ENCODE data around the gene OR5K3.

OR5K3 gene

DNA sequence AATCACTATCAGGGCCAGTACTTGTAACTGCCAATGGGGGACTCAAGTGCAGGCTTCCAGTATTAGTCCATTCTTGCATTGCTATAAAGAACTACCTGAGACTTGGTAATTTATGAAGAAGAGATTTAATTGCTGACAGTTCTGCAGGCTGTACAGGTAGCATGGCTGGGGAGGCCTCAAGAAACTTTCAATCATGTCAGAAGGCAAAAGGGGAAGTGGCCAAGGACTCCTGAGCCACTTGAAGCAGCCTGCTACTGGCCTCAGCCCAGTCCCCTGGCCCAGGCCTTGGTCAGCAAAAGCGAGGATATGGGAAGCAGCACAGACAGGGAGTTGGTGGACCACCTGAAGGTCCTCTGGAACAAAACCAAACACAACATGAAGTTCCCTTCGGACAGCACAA lies 43.3 kb downstream of the OR5K3 start:
- DNase-seq (ENCODE audit: low read depth), result no peak

DNA sequence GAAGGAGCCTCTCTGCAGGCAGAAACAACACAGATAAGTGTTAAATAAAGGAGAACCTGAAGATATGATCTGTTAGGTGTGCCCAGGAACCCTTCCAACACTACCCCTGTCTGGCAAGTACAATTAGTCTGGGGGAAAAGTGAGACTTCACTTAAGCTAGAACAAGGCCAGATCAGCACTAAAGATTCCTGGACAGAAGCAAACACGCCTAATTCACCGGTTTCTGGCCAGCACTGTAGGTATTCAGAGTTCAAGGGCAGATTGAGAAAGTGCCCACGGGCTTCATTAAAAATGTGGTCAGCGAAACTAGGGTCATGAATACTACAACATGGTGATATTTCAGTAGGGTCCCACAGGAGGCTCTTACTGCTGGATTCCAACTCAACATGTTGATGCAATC lies 43.9 kb downstream of the OR5K3 start:
- DNase-seq (ENCODE audit: low read depth), result no peak

DNA sequence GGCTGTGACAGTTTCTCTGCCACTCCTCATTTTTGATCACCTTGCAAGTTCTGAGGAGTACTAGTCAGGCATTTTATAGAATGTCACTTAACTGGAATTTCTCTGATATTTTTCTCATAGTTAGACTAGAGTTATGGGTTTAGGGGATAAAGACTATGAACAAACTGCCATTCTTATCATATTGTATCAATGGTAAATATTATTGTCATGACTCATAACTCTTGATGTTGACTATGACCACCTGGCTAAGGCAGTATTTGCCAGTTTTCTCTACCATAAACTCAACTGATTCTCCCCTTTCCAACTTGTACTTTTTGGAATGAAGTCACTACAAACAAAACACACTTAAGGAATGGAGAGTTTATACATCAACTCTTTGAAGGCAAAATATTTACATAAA lies 49.8 kb downstream of the OR5K3 start:
- DNase-seq (ENCODE audit: low read depth), result no peak
